Mononuclear cell (primary cell): Measurements from ENCODE around the gene WDR20. TPM values are rescaled to one million over a fixed set of nuclear protein-coding genes. Genes with fewer than 3 reads are reported as not detected.

Experiments used
- H3K27me3 ChIP-seq: 2 replicates; pipeline ENCODE4 v1.6.0; 2011; ENCODE audit warnings: low read length, control low read depth; ENCODE audit not compliant: insufficient read depth
- H3K4me1 ChIP-seq: 2 replicates; pipeline ENCODE4 v1.5.1; 2011; ENCODE audit warnings: mild to moderate bottlenecking, low read length, control low read depth; ENCODE audit not compliant: insufficient read depth
- H3K4me3 ChIP-seq: 2 replicates; pipeline ENCODE4 v1.5.1; 2011; ENCODE audit warnings: mild to moderate bottlenecking, low read length, moderate library complexity
- H3K9me3 ChIP-seq: 2 replicates; pipeline ENCODE4 v1.5.1; 2011; ENCODE audit warnings: low read depth, mild to moderate bottlenecking, control low read depth, low read length
- total RNA-seq: library from RNA; depleted of rRNA; stranded (reverse); fragments of >200 nt; gene quantifications from one replicate; pipeline ENCODE4 v1.2.3, GENCODE V29; 2012

WDR20 gene
- total RNA-seq, 1 donor = 30.0 TPM

DNA sequence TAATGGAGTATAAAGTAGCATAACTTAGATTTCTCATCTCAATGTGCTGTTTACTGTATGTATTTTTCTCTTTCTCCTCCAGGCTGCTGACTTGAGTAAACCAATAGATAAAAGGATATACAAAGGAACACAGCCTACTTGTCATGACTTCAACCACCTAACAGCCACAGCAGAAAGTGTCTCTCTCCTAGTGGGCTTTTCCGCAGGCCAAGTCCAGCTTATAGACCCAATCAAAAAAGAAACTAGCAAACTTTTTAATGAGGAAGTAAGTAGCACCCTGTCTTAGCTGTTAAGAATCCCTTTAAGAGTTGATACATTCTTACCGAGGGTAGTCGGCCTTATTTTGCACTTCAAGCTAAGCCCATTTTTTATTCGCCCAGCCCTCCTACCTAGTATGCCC lies 55.2 kb downstream of the WDR20 start:
- Histone ChIP-seq H3K4me1 (peaks cover under 1% of the 10 kb centered on the region), H3K27me3 (no peaks in the 10 kb centered on the region), H3K4me3 (no peak overlapping the region), H3K9me3 (no peaks in the 10 kb centered on the region)

DNA sequence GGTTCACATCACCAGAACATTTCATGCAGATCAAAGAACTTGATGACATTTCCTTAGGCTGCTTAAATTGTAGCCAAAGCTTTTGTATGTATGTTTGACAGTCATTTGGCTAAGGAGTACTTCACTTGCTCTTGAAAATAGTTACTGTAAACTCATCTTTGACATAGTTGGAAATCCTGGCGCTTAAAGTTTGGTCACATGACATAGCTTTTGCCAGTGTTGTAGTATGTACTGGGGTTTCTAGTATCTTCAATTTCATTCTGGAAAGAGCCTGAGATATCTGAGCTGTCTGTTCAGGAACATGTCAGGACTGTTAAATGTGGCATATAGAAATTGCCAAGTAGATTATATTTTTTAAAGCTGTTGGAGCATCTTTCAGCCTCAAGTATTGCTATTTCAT lies 55.7 kb downstream of the WDR20 start:
- no peaks in the 10 kb centered on the region for H3K27me3 ChIP-seq
- H3K4me3 ChIP-seq = no peak overlapping the region
- peaks cover 6% of the 10 kb centered on the region for H3K4me1 ChIP-seq
- no peaks in the 10 kb centered on the region for H3K9me3 ChIP-seq

DNA sequence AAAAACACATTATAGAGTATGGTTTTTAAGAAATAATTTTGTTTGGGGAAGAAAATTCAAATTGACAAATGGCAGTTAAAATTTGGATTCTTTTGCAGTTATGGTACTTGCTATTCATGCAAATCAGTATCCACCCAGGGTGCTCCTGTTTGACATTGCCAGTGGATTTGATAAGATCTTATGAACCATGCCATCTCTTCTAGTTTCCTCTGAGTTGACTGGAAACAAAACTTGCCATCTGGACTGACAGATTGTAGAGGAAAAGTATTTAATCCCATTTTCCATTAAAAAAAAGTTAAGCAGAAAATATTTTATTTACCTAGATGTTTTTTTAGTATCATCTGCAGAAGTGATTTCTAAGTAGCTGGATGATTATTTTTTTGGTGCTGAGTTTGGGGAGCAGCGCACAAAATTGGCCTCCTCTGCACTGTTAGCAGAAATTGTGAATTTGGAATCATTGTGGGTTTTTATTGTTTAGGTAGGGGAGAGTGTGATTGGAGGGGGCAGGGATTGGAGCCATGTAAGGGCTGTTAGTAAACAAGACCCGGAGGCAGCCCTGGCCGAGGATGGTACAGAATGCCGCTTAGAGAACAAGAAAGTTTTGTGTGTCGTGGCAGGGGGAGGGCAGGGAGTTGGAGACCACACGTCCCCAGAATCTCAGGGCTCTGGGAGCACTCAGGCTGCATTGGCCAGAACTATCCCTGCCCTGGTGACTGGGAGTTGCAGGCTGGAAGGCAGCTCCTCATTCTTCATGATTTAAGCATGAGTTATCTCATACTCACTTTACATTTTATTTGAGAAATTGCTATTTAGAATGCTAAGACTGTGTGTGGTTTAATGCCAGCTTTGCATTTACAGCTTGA lies 56.6 kb downstream of the WDR20 start:
- peaks cover 11% of the 10 kb centered on the region for H3K4me1 ChIP-seq

DNA sequence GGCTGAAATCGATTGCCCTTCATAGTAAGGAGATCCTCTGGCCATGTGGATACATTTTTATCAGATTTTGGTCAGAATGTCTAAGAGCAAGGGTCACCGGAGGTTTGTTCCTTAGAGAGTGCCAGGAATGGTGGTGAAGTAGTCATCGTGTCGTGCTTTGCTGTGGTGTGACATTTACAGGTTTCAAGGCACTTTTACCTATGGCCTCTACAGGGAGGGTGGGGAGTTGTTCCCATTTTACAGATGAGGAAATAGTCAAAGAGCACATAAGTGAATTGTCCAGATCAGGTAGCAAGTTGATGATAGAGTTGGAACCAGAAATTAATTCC lies 57.2 kb downstream of the WDR20 start:
- H3K4me3 ChIP-seq = no peak overlapping the region
- peaks cover 11% of the 10 kb centered on the region for H3K4me1 ChIP-seq
- no peaks in the 10 kb centered on the region for H3K9me3 ChIP-seq
- no peaks in the 10 kb centered on the region for H3K27me3 ChIP-seq

More for the DNA sequence above, 56.6 kb downstream of the WDR20 start:
- H3K9me3 ChIP-seq = no peaks in the 10 kb centered on the region
- no peak overlapping the region for H3K4me3 ChIP-seq
- no peaks in the 10 kb centered on the region for H3K27me3 ChIP-seq

DNA sequence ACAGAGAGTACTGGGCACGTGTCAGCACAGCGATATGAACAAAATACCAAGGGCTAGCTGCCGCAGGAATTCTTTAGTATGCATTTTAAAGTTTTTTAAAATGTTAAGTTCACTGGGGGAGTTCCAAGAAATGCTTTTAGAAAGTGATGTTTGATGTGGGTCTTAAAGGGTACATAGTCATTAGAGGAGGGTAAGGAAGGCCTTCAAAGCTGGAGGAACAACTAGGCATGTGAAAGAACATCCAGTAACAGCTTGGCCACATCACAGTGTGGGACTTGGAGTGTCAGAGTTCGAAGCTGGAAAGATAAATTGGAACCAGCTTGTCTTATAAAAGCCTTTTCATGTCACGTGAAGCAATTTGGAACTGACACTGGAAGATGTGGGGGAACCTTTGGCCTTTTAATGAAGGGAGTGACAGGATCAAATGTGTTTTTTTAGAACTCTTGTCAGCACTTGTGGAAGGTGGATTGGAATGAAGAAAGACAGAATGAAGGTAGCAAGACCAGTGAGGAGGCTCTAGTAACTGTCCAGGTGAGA lies 57.7 kb downstream of the WDR20 start:
- peaks cover 11% of the 10 kb centered on the region for H3K4me1 ChIP-seq
- no peak overlapping the region for H3K4me3 ChIP-seq
- H3K27me3 ChIP-seq = no peaks in the 10 kb centered on the region
- H3K9me3 ChIP-seq = no peaks in the 10 kb centered on the region

DNA sequence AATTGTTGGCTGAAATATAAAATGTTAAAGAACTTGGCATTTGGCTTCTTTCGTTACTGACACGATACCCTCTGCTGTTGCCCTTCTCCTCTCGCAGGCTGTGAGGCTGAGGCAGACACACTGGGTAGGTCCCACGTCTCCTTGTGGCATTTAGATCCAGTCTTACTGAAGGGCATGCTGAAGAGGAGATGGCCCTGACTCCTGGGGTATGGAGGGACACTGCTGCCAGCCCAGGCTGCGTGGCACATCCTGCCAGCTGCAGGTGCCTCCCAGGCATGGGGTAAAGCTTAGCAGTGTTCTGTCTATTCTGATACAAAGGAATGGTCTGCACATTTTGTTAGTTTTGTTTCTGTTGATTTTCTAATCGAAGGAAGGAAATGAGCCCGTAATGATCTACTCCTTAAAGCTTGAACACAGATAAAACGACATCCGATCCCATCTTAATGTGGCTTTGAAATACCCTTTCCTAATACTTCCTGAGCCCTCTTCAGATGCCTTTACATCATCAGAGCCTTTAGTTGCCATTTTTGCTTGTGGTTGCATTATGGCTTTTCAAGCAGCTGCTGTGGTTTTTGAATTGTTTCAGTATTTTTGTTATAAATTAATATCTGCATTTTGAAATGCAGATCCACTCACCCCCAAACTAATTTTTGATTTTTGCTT lies 61.1 kb downstream of the WDR20 start:
- Histone ChIP-seq H3K9me3 (no peaks in the 10 kb centered on the region), H3K4me1 (peaks cover 11% of the 10 kb centered on the region), H3K27me3 (no peaks in the 10 kb centered on the region), H3K4me3 (no peak overlapping the region)

DNA sequence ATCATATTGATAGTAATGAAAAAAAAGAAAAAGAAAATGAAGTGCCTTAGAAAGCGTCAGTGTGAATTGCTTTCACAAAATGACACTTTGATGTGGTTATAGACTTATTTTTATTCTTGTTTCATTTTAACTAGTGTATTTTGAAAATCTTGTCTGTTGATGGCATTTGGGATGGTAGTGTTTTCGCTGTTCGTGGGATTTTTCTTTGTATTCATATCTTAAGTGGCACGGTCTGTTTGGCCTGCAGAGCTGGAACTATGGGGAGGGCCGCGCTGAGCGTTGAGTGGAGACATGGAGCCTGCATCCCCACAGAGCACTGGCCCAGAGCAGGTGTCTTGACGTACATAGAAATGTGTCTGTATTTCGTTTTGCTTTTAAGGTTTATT lies 61.6 kb downstream of the WDR20 start:
- Histone ChIP-seq H3K4me1 (peaks cover 11% of the 10 kb centered on the region), H3K9me3 (no peaks in the 10 kb centered on the region), H3K4me3 (no peak overlapping the region), H3K27me3 (no peaks in the 10 kb centered on the region)

DNA sequence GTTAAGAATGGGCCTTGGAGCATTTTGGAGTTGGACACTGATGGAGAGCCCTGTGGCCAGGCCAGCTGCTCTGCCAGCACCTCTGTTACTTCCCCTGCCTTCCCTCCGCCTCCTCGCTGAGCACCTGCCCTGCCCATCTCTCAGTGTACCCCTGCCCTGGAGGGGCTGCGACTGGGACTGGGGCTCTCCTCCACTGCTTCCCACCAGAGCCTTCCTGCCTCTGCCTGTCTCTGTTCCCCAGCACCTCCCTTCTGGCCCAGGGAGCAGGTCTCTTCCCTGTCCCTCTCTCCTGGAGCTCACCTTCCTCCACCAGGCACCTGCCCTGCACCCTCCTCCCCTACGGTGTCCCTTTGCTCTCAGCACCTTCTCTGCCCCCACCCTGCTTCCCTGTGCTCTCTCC lies 62.1 kb downstream of the WDR20 start:
- Histone ChIP-seq H3K9me3 (no peaks in the 10 kb centered on the region), H3K4me1 (peaks cover 11% of the 10 kb centered on the region), H3K27me3 (no peaks in the 10 kb centered on the region), H3K4me3 (no peak overlapping the region)

DNA sequence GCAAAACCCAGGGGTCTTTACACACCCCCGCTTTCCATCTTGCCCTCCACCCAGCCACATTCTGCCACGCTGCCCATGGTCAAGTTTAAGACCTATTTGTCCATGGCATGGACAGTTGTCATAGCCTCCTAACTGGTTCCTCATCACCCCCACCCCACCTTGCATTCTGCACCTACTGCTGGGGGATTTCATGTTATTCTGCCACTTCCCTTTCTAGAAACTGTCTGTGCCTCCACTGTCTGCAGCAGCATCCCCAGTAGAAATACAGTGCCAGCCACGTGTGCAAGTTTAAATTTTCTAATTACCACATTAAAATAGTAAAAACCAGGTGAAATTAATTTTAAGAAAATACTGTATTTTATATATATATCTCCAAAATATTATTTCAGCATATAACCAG lies 63.2 kb downstream of the WDR20 start:
- H3K4me1 ChIP-seq = peaks cover 11% of the 10 kb centered on the region
- H3K9me3 ChIP-seq = no peaks in the 10 kb centered on the region
- H3K4me3 ChIP-seq = no peak overlapping the region
- no peaks in the 10 kb centered on the region for H3K27me3 ChIP-seq

DNA sequence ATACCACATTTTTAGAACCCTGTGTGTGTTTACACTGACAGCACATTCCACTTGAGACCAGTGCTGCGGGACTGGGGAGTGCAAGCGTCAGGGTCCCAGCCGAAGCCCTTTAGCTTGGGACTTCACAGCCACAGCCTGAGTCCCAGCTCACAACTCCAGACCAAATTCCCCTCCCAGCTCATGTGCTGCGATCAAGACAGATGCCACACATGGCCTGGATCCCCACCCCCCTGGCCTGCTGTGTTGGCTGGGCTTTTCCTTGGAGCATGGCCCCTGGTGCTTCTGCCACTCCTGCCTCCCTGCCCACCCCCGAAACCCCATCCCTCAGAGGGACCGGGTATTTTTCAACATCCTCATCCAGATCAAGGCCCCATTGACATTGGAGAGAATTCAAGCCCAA lies 63.7 kb downstream of the WDR20 start:
- peaks cover 11% of the 10 kb centered on the region for H3K4me1 ChIP-seq
- no peak overlapping the region for H3K4me3 ChIP-seq
- no peaks in the 10 kb centered on the region for H3K27me3 ChIP-seq
- no peaks in the 10 kb centered on the region for H3K9me3 ChIP-seq

DNA sequence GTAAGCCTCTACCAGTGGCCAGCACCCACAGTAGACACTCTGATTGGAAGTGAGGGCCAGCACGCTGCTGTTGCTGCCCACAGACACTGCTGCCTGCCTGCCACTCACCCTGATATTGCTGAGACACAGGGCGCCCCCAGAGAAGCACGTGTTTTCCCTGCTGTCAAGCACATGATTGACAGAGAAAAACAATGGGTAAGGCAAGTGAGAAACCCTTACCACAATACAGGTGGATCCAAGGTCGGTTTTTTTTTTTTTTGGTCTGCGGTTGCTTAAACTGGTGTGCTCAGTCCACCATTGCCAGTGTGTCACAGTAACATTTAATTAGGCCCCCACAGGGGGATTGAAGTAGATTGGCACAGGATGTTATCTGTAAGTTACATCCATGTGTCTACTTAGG lies 65.9 kb downstream of the WDR20 start:
- Histone ChIP-seq H3K4me3 (no peak overlapping the region), H3K9me3 (no peaks in the 10 kb centered on the region), H3K27me3 (no peaks in the 10 kb centered on the region), H3K4me1 (peaks cover 3% of the 10 kb centered on the region)

DNA sequence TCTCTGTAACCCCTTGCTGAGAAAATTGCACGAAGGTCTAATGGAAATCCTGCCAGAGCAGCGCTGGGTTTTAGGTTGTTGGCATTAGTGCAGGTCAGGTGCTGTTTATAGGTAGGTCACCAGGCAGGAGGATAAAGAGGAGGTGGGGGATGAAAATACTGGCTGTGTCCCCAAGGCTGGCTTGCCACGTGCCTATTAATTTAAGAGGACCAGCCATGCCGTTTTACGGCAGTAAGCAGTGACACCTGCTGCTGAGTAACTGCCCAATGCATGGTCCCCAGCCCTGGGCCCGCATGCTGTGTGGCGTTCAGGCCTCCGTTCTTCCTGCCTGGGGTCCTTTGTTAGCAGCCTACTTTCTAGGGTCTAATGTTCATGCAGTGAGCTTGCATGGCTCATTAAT lies 67.2 kb downstream of the WDR20 start:
- H3K4me1 ChIP-seq = no peaks in the 10 kb centered on the region
- H3K9me3 ChIP-seq = no peaks in the 10 kb centered on the region
- H3K27me3 ChIP-seq = no peaks in the 10 kb centered on the region
- H3K4me3 ChIP-seq = no peak overlapping the region

DNA sequence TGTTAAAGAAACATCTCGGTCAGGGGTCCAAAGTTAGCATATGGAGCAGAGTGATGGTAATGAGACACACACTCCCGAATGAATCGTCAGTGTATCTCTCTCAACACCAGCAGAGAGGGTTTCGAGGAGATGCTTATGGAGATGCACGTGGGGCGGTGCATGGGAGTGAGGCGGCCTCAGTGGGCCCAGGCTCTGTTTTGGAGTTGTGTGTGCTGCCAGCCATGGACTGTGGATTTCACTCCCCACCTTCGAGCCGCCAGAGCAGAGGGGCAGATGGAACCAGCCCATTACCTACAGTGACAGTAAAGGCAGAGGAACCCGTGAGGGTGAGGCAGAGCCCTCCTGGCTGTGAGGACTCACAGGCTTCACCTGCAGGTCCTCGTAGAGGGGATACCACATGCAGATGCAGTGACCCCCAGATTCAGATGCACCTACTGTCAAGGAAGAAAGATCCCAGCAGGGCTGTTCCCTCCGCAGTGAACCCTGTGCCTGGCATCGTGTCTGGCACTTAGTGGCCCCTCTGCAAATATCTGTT lies 68.2 kb downstream of the WDR20 start:
- Histone ChIP-seq H3K4me3 (no peak overlapping the region), H3K4me1 (no peaks in the 10 kb centered on the region), H3K27me3 (no peaks in the 10 kb centered on the region), H3K9me3 (no peaks in the 10 kb centered on the region)

DNA sequence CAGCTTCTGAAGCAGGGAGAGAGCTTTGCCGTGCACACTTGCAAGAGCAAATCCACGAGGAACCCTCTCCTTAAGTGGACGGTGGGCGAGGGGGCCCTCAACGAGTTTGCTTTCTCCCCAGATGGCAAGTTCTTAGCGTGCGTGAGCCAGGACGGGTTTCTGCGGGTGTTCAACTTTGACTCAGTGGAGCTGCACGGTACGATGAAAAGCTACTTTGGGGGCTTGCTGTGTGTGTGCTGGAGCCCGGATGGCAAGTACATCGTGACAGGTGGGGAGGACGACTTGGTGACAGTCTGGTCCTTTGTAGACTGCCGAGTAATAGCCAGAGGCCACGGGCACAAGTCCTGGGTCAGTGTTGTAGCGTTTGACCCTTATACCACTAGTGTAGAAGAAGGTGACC lies 69.0 kb downstream of the WDR20 start:
- Histone ChIP-seq H3K4me3 (no peak overlapping the region), H3K9me3 (no peaks in the 10 kb centered on the region), H3K4me1 (no peaks in the 10 kb centered on the region), H3K27me3 (no peaks in the 10 kb centered on the region)

DNA sequence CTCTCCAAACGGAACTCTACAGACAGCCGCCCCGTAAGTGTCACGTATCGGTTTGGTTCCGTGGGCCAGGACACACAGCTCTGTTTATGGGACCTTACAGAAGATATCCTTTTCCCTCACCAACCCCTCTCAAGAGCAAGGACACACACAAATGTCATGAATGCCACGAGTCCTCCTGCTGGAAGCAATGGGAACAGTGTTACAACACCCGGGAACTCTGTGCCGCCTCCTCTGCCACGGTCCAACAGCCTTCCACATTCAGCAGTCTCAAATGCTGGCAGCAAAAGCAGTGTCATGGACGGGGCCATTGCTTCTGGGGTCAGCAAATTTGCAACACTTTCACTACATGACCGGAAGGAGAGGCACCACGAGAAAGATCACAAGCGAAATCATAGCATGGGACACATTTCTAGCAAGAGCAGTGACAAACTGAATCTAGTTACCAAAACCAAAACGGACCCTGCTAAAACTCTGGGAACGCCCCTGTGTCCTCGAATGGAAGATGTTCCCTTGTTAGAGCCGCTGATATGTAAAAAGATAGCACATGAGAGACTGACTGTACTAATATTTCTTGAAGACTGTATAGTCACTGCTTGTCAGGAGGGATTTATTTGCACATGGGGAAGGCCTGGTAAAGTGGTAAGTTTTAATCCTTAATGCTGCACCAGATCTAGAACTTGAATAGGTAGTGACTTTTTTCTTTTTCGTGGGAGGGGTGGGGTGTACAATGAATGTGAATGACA lies 69.7 kb downstream of the WDR20 start:
- H3K27me3 ChIP-seq = no peaks in the 10 kb centered on the region
- no peak overlapping the region for H3K4me3 ChIP-seq
- no peaks in the 10 kb centered on the region for H3K4me1 ChIP-seq
- no peaks in the 10 kb centered on the region for H3K9me3 ChIP-seq
